NCI-H345 (cell line): ENCODE results near the gene CCDC24.

ENCODE experiments used
- DNase-seq: peaks from one replicate; lab custom pipeline; 2025; lab: John Stamatoyannopoulos, UW

Gene CCDC24

DNA sequence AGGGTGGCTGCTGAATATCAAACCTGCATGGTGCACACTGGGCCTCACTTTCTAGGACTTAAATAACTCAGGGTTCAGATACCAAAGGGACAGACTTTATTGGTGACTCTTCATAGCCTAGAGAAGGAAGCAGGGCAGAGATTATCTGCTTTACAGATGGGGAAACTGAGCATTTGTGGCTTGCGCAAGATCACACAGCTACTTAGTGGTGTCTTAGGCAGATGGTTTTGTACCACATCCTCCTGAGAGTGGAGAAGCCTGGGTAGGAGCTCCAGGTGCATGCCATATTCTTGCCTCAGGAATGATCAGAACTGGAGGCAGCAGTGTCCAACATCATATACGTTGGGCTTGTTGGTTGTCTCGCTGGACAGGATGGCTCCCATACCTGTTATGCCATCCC, 28.4 kb upstream of the CCDC24 start:
- no peak for DNase-seq

DNA sequence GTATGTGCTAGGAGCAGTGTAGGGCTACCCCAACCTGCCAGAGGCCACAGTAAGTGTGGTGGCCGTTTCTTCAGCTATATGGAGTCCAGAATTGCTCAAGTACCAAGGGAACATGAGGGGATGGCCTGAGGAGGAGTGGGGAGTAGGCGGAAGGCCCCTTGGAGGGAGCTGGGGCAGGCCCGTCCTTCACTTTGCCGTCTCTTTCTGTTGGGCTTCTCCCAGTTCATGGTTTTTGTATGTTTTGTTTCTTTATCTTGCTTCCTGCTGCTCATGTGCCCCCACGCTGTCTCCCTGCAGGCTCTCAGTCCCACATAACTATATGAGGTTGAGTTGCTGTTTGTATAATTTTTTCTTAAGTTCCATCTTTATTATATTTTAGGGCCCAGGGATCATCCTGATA, 27.5 kb upstream of the CCDC24 start:
- DNase-seq = no peak

DNA sequence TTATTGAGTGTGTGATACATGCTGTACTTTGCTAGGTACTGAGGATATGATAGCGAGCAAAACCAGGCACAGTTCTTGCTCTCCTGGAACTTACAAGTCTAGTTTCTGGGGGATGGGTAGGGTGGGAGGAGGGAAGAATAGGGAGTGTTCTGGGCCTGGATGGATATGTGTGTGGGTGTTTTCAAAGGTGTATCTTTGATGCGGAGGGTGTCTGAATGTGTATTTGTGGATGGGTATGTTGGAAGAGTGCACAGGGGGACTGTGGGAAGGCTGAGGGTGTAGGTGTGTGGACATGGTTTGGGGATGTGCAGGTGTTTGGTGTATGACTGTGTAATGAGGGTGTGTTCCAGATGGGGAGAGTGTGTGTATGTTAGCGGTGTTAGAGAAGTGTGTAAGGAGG, 26.1 kb upstream of the CCDC24 start:
- no peak for DNase-seq

DNA sequence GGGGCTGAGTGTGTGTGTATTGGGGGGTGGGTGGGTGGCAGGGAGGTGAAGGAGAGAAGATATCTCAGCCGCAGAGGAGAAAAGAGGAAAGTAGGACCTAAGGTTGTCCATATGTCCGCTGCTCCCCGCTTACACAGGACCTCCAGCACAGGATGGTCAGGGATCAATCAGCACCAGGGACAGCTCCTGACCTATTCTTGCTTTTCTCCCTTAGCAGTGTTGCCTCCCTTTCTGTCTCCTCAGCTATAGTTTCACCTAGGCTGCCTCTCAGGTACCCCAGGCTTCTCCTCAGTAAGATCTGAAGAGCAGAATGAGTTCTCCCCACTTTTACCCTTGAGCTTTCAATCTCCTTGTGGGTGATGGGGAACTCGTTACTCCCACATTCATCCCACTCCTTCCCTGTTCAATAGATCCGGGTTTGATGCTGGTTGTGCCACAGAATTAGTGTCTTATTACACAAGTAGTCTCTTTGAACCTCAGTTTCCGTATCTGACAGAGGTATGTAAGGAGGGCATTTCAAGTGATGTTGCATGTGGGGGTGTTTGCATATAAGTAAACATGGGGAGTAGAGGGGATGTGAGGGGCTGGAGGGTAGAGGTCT, 23.0 kb upstream of the CCDC24 start:
- no peak for DNase-seq

DNA sequence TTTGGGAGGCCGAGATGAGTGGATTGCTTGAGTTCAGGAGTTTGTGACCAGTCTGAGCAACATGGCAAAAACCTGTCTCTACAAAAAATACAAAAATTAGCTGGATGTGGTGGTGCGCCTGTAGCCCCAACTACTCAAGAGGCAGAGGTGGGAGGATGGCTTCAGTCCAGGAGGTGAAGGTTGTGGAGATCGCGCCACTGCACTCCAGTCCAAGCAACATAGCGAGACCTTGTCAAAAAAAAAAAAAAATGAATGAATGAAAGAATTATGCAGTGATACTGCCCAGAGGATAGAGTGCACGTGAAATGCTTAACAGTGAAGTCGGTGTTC, 22.0 kb upstream of the CCDC24 start:
- DNase-seq = no peak

DNA sequence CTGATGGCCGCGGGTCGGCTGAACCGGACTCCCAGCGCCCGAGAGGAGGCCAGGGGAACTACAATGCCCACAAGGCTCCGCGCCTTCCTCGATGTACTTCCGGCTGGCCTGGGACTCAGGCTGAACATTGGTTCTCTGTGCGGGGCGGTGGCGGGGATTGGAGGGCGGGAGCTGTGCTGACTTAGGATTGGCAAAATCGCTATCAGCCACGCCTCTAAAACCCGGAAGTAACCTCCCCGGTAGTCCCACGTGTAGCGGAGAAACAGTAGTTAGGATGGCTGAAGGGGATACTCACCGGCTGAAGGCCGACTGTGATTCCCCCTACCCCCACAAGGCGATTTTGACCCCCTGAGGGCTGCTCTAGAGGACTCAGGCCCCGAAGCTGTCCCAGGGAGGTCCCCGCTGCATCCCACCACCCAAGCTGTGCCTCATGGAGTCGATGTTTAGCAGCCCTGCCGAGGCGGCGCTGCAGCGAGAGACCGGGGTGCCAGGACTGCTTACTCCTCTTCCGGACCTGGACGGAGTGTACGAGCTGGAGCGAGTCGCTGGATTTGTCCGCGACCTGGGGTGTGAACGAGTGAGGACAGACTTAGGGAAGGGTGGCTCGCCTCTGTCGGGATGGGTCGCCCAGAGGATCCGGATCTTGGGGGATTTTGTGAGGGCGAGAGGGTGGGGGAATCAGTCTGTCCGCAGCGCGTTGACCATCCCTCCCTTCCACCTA, 21.5 kb upstream of the CCDC24 start, which contains the start of gene DPH2:
TSS of gene DPH2 (plus strand) at position 265 of the 721 bp plus-strand sequence. CDS start at position 431, 166 bp downstream.
- peak; percentile 98 for DNase-seq

DNA sequence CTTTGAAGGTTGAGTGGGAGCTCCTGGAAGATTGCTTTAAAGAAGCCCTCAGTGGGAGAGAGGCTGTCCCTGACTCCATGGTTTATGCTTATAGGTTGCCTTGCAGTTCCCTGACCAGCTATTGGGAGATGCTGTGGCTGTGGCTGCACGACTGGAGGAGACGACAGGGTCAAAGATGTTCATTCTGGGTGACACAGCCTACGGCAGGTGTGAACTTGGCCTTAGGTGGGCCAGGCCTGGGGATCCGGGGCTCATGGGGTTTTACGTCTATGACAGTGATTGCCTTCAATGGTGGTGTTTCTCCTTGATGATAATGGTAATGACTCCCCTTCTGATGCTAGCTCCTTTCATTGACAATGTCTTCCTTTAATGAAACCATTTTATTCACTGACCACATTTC, 20.9 kb upstream of the CCDC24 start:
- DNase-seq = no peak

DNA sequence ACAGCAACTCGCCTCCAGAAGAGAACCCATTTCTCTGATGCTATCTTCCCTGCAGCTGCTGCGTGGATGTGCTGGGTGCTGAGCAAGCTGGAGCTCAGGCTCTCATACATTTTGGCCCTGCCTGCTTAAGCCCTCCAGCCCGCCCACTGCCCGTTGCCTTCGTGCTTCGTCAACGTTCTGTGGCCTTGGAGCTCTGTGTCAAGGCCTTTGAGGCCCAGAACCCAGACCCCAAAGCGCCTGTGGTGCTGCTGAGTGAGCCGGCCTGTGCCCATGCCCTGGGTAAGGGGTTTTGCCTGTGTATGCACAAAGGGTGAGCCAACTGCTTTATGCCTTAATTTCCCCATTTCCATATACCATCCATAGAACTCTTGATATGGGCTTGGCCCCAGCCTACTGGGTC, 20.5 kb upstream of the CCDC24 start:
- no peak for DNase-seq

DNA sequence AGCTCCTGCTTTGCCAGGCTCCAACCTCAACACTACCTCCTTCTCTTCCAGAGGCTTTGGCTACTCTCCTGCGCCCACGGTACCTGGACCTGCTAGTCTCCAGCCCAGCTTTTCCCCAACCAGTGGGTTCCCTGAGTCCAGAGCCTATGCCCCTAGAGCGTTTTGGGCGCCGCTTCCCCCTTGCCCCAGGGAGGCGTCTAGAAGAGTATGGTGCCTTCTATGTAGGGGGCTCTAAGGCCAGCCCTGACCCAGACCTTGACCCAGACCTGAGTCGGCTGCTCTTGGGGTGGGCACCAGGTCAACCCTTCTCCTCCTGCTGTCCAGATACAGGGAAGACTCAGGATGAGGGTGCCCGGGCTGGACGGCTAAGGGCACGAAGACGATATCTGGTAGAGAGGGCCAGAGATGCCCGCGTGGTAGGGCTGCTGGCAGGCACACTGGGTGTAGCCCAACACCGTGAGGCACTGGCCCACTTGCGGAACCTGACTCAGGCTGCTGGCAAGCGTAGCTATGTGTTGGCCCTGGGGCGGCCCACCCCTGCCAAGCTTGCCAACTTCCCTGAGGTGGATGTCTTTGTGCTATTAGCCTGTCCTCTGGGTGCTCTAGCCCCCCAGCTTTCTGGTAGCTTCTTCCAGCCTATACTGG, 19.9 kb upstream of the CCDC24 start:
- DNase-seq = no peak

DNA sequence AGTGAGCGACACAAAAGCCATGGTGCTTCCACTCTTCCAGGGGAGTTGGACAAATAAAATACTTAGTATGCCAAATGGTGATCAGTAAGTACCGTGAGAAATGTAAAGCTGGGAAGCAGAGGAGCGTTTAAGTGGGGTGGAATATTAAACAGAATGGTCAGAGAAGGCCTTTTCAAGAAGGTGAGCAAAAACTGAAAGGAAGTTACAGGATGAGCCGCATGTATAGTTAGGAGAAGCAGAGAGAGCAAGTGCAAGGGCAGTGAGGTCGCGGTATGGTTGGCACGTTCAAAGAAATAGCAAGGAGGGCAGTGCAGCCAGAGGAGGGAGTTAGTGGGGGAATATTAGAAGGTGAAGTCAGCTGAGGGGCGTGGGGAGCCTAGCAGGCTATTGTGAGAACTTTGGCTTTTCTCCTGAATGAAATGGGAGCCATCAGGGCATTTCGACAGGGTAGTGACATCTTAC, 17.4 kb upstream of the CCDC24 start:
- no peak for DNase-seq

DNA sequence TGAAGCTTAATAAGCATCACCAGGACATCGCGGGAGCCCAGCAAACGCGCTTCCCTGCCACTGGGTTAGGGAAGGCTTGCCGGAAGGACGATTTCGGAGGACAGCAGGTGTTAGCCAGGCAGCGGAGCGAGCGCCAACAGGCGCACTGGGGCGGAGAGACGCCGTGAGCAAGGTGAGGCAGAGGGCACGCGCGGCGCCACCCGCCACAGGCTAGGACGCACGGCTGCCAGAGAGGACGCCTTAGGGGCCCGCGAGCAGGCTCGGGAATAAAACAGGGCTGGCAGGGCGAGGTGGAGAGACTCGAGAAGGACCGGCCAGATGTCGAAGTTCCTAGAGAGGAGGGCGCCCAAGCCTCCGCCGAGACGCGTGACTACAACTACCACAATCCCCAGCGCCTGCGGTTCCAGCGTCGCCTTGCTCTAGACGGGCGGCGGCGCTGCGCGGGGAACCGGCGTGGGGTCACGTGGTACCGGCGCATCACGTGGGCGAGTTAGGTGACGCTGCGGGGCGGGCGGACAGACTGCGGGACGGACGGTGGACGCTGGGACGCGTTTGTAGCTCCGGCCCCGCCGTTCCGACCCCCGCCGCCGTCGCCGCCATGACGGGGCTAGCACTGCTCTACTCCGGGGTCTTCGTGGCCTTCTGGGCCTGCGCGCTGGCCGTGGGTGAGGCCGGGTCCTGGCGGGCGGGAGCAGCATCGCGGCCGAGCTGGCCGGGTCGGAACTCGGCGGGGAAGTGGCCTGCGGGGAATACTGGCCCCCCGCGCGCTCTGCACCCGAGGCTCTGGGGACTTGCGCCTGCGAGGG, 16.8 kb upstream of the CCDC24 start, which contains the start of gene ATP6V0B:
TSS of gene ATP6V0B (plus strand) at position 518 of the 806 bp plus-strand sequence. CDS start at position 599, 81 bp downstream.
- DNase-seq = peak; percentile 96

DNA sequence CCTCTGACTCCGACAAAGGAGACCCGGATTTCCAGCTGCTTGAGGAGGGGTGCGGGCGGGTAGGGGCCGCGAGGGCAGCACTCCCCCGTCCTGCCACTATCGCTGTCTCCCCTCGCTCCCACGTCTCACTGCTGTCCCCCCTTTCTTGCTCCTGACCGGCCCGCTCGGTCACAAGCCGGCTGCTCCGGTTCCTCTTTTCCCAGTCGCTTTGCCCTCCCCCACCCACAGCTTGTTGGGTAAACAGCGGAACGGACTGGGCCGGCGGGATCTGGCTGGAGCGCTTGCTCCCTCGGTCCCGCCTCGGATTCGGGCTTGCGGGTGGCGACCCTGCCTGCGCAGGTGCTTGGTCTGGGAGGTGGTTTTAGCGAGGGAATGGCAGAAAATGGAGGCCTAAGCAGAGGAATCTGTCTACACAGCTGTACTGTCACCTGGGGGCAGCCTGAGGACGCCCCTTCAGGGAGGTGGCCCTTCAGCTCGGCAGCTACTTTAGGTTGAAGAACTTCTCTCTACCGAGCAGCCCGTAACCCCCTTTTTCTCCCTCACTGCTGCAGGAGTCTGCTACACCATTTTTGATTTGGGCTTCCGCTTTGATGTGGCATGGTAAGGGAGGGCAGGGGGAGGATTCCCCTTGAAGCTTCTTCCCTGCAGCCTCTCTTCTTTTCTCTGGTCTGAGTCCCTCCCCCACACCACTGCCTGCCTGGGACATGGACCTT, 16.0 kb upstream of the CCDC24 start:
- no peak for DNase-seq

DNA sequence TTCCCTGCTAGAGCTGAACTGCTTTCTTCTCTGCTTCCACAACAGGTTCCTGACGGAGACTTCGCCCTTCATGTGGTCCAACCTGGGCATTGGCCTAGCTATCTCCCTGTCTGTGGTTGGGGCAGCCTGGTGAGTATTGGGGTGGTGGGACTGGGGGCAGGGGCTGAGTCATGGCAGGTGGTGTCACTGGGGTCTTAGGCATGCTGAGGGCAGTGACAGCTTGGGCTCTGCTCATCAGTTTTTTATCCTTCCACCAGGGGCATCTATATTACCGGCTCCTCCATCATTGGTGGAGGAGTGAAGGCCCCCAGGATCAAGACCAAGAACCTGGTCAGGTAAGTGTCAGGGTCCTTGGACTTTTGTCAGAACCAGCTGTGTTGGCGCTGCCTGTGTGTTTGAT, 15.4 kb upstream of the CCDC24 start:
- no peak for DNase-seq

DNA sequence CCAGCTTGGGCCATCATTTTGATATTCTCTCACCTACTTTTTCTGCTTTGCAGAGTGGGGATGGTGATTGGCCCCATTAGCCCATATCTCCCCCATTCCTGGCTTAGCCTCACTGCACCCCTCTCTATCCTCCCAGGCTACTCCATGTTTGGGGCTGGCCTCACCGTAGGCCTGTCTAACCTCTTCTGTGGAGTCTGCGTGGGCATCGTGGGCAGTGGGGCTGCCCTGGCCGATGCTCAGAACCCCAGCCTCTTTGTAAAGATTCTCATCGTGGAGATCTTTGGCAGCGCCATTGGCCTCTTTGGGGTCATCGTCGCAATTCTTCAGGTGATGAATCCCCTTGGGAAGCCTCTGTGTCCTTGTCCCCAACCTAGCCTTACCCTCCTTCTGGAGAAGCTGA, 14.5 kb upstream of the CCDC24 start:
- no peak for DNase-seq

DNA sequence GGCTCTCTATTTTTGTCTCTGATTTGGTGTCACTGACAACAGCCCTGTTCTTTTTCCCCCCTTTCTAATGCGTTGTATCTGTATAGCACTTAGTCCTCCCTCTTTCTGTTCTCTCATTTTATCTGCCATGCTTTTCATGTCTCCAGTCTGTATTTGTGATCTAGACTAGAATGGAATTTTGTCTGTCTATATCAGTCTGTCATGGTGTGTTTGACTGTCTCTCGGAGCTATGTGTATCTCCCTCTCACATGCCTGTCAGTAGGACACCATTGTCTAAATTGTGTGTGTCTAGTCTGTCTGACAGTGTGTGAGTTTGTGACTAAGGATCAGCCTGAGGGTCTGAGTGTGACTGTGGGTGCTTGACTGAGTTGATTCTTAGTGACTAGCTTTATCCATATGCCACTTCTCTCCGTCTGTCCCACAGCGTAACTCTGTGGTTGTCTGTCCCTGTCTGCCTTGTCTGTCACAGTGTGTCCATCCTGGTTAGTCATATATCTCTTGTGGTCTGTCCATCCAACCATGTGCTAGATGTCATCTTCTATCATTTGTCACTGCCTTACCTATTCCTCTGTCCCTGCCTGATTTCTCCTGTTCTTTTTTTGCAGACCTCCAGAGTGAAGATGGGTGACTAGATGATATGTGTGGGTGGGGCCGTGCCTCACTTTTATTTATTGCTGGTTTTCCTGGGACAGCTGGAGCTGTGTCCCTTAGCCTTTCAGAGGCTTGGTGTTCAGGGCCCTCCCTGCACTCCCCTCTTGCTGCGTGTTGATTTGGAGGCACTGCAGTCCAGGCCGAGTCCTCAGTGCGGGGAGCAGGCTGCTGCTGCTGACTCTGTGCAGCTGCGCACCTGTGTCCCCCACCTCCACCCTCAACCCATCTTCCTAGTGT, 13.8 kb upstream of the CCDC24 start:
- DNase-seq = no peak

DNA sequence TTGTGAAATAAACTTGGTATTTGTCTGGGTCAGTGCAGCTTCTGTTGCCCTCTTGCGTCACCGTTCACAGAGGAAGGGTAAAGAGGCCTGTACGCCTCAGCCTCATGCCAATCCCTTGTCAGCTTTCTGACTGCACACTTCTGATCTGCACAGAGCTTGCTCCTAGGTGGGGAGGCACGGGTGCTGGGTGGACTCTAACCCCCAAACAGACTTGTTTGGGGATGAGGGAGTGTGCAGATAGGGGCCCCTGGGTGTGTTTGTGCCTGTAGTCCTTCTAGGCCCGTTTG, 13.2 kb upstream of the CCDC24 start:
- no peak for DNase-seq

DNA sequence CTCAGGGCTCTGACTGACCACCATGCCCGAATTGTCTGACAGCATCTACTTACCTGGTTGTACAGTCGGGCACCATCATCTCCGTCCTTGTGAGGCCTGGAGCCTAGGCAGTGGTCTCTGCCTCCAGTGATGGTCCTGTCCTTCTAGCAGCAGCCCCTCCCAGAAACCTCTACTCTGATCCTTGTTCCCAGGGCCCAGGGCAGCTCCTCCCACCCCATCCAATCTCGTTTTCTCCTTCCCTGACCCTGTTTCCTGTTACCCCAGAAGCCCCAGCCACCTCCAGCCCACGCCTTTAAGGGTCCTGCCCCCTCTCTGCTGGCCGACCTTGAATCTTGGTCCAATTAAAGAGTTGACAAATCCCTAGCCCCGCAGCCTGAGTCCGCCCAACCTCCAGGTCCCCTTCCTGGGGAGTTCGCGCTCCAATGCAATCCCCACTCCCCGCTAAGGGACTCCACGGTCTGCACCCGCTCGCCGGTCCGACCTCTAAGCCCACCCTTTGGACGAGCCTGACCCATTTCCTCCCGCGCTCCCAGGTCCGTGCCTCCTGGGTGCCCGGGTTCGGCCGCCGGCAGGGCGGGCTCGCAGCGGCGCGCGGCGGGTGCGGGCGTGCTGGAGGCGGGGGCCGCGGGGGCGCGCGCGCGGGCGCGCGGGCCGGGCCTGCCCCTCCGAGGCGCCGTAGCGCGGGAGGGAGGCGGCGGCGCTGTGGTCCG, 12.7 kb upstream of the CCDC24 start, which contains the start of gene B4GALT2:
TSS of gene B4GALT2 (plus strand) at position 660 of the 710 bp plus-strand sequence. CDS start 1,951 bp downstream, outside the sequence.
- peak; percentile 57 for DNase-seq

DNA sequence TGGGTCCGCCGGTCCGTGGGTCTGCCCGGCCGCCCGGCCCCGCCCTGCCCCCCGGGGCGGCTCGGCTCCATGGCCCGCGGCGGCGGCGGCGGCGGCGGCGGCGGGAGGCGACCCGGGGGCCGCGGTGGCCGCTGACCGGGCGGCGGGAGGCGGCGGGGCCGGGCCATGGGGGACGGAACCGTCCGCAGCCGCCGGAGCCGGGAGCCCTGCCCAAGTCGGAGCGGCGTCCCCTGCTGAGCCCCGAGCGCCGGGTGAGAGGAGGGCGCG, 12.2 kb upstream of the CCDC24 start:
- no peak for DNase-seq

DNA sequence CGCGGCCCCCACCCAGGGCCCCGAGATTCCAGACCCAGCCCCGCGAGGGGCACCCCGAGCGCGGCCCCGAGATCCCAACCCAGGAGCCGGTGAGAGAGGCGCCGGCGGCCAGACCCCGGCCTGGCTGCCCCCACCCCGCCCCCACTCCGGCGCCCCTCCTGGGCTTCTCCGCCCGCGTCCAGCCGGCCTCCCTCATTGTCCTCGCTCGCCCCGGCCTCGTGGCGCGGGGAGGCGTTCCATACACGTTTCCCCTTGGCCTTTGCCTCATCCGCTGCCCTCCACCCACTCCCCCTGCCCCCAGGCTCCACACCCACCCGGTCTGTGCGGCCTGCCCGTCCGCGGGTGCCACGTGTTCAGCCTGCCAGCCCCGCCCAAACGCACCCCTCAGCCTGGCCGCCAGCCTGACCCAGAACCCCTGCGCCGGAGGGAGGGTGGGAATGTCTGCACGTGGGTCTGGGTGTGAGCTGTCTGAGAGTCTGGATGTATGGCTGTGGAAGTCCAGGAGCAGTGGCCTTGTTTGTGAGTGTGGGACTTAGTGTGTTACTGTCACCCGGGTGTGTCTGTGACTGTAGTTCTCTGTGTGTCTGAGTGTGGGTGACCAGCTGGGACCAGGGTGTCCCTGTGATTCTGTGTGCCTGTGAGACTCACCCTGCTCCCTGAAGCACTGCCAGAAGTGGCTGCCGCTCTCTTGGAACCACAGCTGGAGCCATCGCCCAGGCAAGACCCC, 11.7 kb upstream of the CCDC24 start:
- peak; percentile 8 for DNase-seq
